Peyer's patch (tissue), 4 donors: ENCODE data around the gene FGF2.

Experiments used
- POLR2A ChIP-seq, 2 donors: fragments of 450-650 bp; IDR thresholded peaks; one replicate each; pipeline ENCODE4 v1.5.1; 2017; ENCODE audit warnings: antibody characterized with exemption in 2 of 2, mild to moderate bottlenecking in 2 of 2, moderate library complexity in 2 of 2
- TF ChIP-seq, protein P1 (sequence below), 6 experiments: fragments of 450-650 bp in 4 of 6; fragments of 200-600 bp in 2 of 6; sonication (generic) in 1 of 6; IDR thresholded peaks; one replicate each; pipeline ENCODE4 v1.5.1; 2017 to 2019; ENCODE audit warnings: antibody characterized with exemption in 6 of 6, mild to moderate bottlenecking in 3 of 6, moderate library complexity in 1 of 6

- TF ChIP-seq POLR2A (IDR thresholded peaks at IDR 0.05) = no peak
- TF ChIP-seq, protein P1, sequence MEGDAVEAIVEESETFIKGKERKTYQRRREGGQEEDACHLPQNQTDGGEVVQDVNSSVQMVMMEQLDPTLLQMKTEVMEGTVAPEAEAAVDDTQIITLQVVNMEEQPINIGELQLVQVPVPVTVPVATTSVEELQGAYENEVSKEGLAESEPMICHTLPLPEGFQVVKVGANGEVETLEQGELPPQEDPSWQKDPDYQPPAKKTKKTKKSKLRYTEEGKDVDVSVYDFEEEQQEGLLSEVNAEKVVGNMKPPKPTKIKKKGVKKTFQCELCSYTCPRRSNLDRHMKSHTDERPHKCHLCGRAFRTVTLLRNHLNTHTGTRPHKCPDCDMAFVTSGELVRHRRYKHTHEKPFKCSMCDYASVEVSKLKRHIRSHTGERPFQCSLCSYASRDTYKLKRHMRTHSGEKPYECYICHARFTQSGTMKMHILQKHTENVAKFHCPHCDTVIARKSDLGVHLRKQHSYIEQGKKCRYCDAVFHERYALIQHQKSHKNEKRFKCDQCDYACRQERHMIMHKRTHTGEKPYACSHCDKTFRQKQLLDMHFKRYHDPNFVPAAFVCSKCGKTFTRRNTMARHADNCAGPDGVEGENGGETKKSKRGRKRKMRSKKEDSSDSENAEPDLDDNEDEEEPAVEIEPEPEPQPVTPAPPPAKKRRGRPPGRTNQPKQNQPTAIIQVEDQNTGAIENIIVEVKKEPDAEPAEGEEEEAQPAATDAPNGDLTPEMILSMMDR (IDR thresholded peaks at IDR 0.05) = no peak
Measured at GRCh38 chr4:122909683-122910082, 83.1 kb downstream of the FGF2 start.
